Measurements from ENCODE around the gene EGFL8. TPM values are rescaled to one million over a fixed set of nuclear protein-coding genes. Genes with fewer than 3 reads are reported as not detected.
A peak's percentile ranks its signal among the peaks of the same experiment; 100 is the strongest.

Gene EGFL8
- total and polyA plus RNA-seq, 2 of the 8 experiments (the other 6 are each of a cell fraction or from before 2014, with no cell fraction given), result 5.0 to 9.2 TPM

DNA sequence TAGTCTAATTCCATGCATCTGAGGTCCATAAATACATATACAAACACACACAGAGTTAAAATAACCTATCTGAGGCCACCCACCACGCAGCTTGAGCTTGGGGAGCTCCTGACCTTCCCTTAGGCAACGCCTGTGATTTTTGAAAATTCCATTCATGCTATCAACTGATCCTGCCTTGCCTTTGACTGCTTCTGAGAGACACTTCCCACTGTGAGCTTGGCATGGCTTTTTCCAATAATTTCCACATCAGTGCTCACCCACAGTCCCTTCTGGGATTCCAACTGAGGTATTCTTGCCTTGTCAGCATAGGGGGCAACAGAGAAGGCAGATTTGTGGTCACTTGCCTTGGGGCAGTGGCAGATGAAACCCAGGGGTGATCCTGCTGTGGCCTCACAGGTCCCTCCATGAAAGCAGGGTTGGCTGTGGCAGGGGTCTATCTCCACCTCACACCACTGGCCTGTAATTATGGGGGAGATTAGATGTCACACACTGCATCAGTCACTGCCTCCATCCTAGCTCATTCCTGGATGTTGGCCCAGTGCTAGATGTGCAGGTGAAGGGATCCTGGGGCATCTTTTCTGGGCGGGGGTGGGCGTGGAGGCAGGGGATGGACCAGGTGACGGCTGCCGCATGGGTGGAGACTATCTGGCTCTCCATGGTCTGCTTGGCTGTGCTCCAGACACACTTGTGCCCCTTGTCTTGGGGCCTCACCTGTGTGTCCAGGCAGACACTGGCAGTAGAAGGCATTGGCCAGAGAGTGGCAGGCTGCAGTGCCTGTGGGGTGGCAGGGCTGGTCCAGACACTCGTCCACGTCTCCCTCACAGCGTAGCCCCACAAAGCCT is 39.3 kb downstream of the EGFL8 start:
- no peak overlapping the region for H3K4ac ChIP-seq (replicated peaks; ENCODE audit: insufficient read length, low read depth, low read length)
- no peak overlapping the region for H4K5ac ChIP-seq (ENCODE audit: insufficient read length, low read depth, low read length)
- no peak overlapping the region for H2AFZ ChIP-seq (ENCODE audit: low read length)
- no peaks in the 10 kb centered on the region for H3K4me1 ChIP-seq (replicated peaks in 1 of 4; ENCODE audit: control insufficient read depth in 3 of 4, insufficient read depth in 4 of 4, low read length in 3 of 4)
- FAIRE-seq (no peak), DNase-seq (ENCODE audit: low read depth in 1 of 2, low spot score in 2 of 2) (no peak)
- H2BK15ac ChIP-seq (ENCODE audit: low read length), result no peak overlapping the region
- H3K79me2 ChIP-seq (ENCODE audit: control insufficient read depth in 1 of 2, insufficient read depth in 2 of 2, low read length in 2 of 2), result no peaks in the 10 kb centered on the region
- H3K14ac ChIP-seq (ENCODE audit: insufficient read length), result no peak overlapping the region
- no peak overlapping the region for H2BK120ac ChIP-seq (replicated peaks; ENCODE audit: low read depth, low read length)
- no peak overlapping the region; the same call in 1 of the 2 replicates for H2AK5ac ChIP-seq (ENCODE audit: low read depth, low read length)
- TF ChIP-seq ZNF274 (IDR thresholded peaks at IDR 0.05; ENCODE audit: borderline replicate concordance, extremely low read depth, low read length) (no peak), FOSL1 (IDR thresholded peaks at IDR 0.05; ENCODE audit: insufficient read depth, low read depth, low read length) (no peak), TEAD4 (IDR thresholded peaks at IDR 0.05; ENCODE audit: low read depth, low read length) (no peak), CTBP2 (IDR thresholded peaks at IDR 0.05; ENCODE audit: borderline replicate concordance, insufficient read depth, insufficient read length, low read length) (no peak), TCF12 (IDR thresholded peaks at IDR 0.05; ENCODE audit: low read depth, low read length) (no peak)
- TF ChIP-seq, protein P1, sequence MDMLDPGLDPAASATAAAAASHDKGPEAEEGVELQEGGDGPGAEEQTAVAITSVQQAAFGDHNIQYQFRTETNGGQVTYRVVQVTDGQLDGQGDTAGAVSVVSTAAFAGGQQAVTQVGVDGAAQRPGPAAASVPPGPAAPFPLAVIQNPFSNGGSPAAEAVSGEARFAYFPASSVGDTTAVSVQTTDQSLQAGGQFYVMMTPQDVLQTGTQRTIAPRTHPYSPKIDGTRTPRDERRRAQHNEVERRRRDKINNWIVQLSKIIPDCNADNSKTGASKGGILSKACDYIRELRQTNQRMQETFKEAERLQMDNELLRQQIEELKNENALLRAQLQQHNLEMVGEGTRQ (IDR thresholded peaks at IDR 0.05; ENCODE audit: low read length), result no peak
- no peaks in the 10 kb centered on the region for H3K79me1 ChIP-seq (ENCODE audit: low read depth, low read length)
- H3K27me3 ChIP-seq (replicated peaks in 1 of 4; ENCODE audit: control insufficient read depth in 3 of 4, extremely low read depth in 1 of 4, insufficient read depth in 3 of 4, low read length in 3 of 4), result no peaks in the 10 kb centered on the region
- H3K4me2 ChIP-seq (ENCODE audit: insufficient read depth in 1 of 2, low read depth in 2 of 2, low read length in 2 of 2), result no peak overlapping the region
- H2BK12ac ChIP-seq (ENCODE audit: low read depth, low read length), result 0 out of 2 replicates have a peak overlapping the region, but pooled peaks have one; percentile 50
- H4K8ac ChIP-seq (ENCODE audit: extremely low read depth, insufficient read depth, low read length), result peak overlapping the region; percentile 87; the same call in 1 of the 2 replicates
- no peak overlapping the region for H3K56ac ChIP-seq (replicated peaks; ENCODE audit: insufficient read length, low read depth, low read length)
- H3K23me2 ChIP-seq (ENCODE audit: low read depth, low read length), result no peaks in the 10 kb centered on the region
- no peak overlapping the region for H3K9ac ChIP-seq (replicated peaks in 1 of 4; ENCODE audit: extremely low read depth in 1 of 4, low read depth in 3 of 4, low read length in 3 of 4)
- no peak overlapping the region for H3K18ac ChIP-seq (ENCODE audit: extremely low read depth, low read length)
- CTCF ChIA-PET (ENCODE audit: partially characterized antibody), result interaction anchor here (1.1 to 1.8 kb wide), 2 partner anchors 18 to 34 kb away, joined by 3 read pairs; no protein-coding TSS in a partner anchor
- H2BK5ac ChIP-seq (ENCODE audit: low read depth, low read length), result no peak overlapping the region
- no peak overlapping the region for H3K27ac ChIP-seq (ENCODE audit: low read depth, low read length)
- no peaks in the 10 kb centered on the region for H4K20me1 ChIP-seq (replicated peaks in 1 of 2; ENCODE audit: control insufficient read depth in 1 of 2, insufficient read depth in 2 of 2, low read length in 2 of 2)
- POLR2A ChIA-PET (ENCODE audit: partially characterized antibody), result interaction anchor here (1.2 to 1.4 kb wide), 2 partner anchors 9 to 18 kb away, joined by 3 to 4 read pairs; no protein-coding TSS in a partner anchor
- no peaks in the 10 kb centered on the region for H3K9me3 ChIP-seq (ENCODE audit: insufficient read depth in 2 of 2, low read depth in 1 of 2, low read length in 1 of 2)
- no peak overlapping the region for H3K23ac ChIP-seq (ENCODE audit: insufficient read length)
- H3K36me3 ChIP-seq (ENCODE audit: control insufficient read depth in 2 of 4, insufficient read depth in 4 of 4, low read length in 3 of 4), result no peaks in the 10 kb centered on the region
- no peak overlapping the region for H3K4me3 ChIP-seq (ENCODE audit: extremely low read depth in 1 of 4, insufficient read depth in 2 of 4, low read depth in 3 of 4, low read length in 4 of 4)
- H2BK20ac ChIP-seq (ENCODE audit: low read length), result no peak overlapping the region
- WGBS, 2 experiments (ENCODE audit: extremely low coverage in 1 of 2, insufficient coverage in 1 of 2, insufficient read length in 1 of 2, insufficient replicate concordance in 2 of 2, low coverage in 1 of 2, low lambda C conversion rate in 2 of 2, missing lambda C conversion rate in 1 of 2), result 89% methylated on average over 7 of the region's 9 CpGs; no CpG with 5 or more reads in 1 of the 2 experiments
- H4K91ac ChIP-seq (replicated peaks; ENCODE audit: insufficient read length, low read length), result no peak overlapping the region

Data from H1 (cell line).